Activated naive CD8-positive, alpha-beta T cell treated with anti-CD3 and anti-CD28 coated beads, Interleukin-2, amount 50 U/mL, for 24 hours (primary cell): ENCODE results near the gene ACVR1B.

Source experiments
- ATAC-seq: fragments of 150-1000 bp; cut with Tn5 transposase; one replicate; pipeline ENCODE4 v1.10.0; 2021
- DNase-seq: peaks from one replicate; pipeline ENCODE4 v3.0.0; 2021
- H3K27ac Mint-ChIP-seq: one replicate; pipeline ENCODE4 v1.8.0; 2021; ENCODE audit warnings: mild to moderate bottlenecking, mixed read lengths
- H3K27me3 Mint-ChIP-seq: one replicate; pipeline ENCODE4 v1.8.0; 2021; ENCODE audit warnings: mixed read lengths
- H3K36me3 Mint-ChIP-seq: one replicate; pipeline ENCODE4 v1.8.0; 2021; ENCODE audit warnings: low read depth, mixed read lengths
- H3K4me1 Mint-ChIP-seq: one replicate; pipeline ENCODE4 v1.8.0; 2021; ENCODE audit warnings: mixed read lengths
- H3K4me3 Mint-ChIP-seq: one replicate; pipeline ENCODE4 v1.8.0; 2021; ENCODE audit warnings: mild to moderate bottlenecking, moderate library complexity, mixed read lengths
- H3K9me3 Mint-ChIP-seq: one replicate; pipeline ENCODE4 v1.8.0; 2021; ENCODE audit warnings: mixed read lengths

ACVR1B gene

GRCh38 chr12:51951199-51951842 is at the start of gene ACVR1B:
Gene ACVR1B, plus strand, starts transcription at chr12:51951699. Its CDS starts 45 bp downstream, at chr12:51951744.
- peaks cover 42% of the 10 kb centered on the region for H3K4me1 Mint-ChIP-seq
- no peaks in the 10 kb centered on the region for H3K36me3 Mint-ChIP-seq
- ATAC-seq: peak; percentile 93
- DNase-seq: peak; percentile 87
- H3K27ac Mint-ChIP-seq: peak within 1 kb of the TSS; percentile 74
- H3K9me3 Mint-ChIP-seq: no peaks in the 10 kb centered on the region
- peaks cover 10% of the 10 kb centered on the region for H3K27me3 Mint-ChIP-seq
- peak within 1 kb of the TSS; percentile 85 for H3K4me3 Mint-ChIP-seq

- no peaks in the 10 kb centered on the region for H3K9me3 Mint-ChIP-seq
- DNase-seq (no peak), ATAC-seq (no peak)
- H3K4me1 Mint-ChIP-seq: peaks cover 1% of the 10 kb centered on the region
- peaks cover 4% of the 10 kb centered on the region for H3K27me3 Mint-ChIP-seq
- no peak overlapping the region for H3K4me3 Mint-ChIP-seq
- H3K27ac Mint-ChIP-seq: no peak overlapping the region
- H3K36me3 Mint-ChIP-seq: no peaks in the 10 kb centered on the region
These were observed 49.6 kb upstream of the ACVR1B start for GRCh38 chr12:51901881-51902280.

- H3K27me3 Mint-ChIP-seq: peaks cover 22% of the 10 kb centered on the region
- no peaks in the 10 kb centered on the region for H3K9me3 Mint-ChIP-seq
- H3K27ac Mint-ChIP-seq: no peak overlapping the region
- no peaks in the 10 kb centered on the region for H3K36me3 Mint-ChIP-seq
- peaks cover 1% of the 10 kb centered on the region for H3K4me1 Mint-ChIP-seq
- DNase-seq (no peak), ATAC-seq (no peak)
- no peak overlapping the region for H3K4me3 Mint-ChIP-seq
These were observed 46.5 kb upstream of the ACVR1B start for GRCh38 chr12:51904951-51905470.

- ATAC-seq (no peak), DNase-seq (no peak)
- H3K4me1 Mint-ChIP-seq: peaks cover 1% of the 10 kb centered on the region
- no peak overlapping the region for H3K27ac Mint-ChIP-seq
- no peaks in the 10 kb centered on the region for H3K9me3 Mint-ChIP-seq
- peaks cover 24% of the 10 kb centered on the region for H3K27me3 Mint-ChIP-seq
- H3K4me3 Mint-ChIP-seq: no peak overlapping the region
- no peaks in the 10 kb centered on the region for H3K36me3 Mint-ChIP-seq
These were observed 45.7 kb upstream of the ACVR1B start for GRCh38 chr12:51905471-51906429.

- Mint-ChIP-seq H3K4me3 (no peak overlapping the region), H3K9me3 (no peaks in the 10 kb centered on the region), H3K27me3 (peaks cover 27% of the 10 kb centered on the region), H3K4me1 (peaks cover 1% of the 10 kb centered on the region), H3K27ac (no peak overlapping the region), H3K36me3 (no peaks in the 10 kb centered on the region)
- ATAC-seq (no peak), DNase-seq (no peak)
These were observed 44.9 kb upstream of the ACVR1B start for GRCh38 chr12:51906430-51907082.

GRCh38 chr12:51907083-51907855 is 44.2 kb upstream of the ACVR1B start, which contains the start of gene ACVRL1:
Gene ACVRL1, plus strand, starts transcription at chr12:51907504. Its CDS starts 4,971 bp downstream, at chr12:51912475.
- Mint-ChIP-seq H3K27ac (no peak within 1 kb of the TSS), H3K4me3 (no peak within 1 kb of the TSS), H3K4me1 (peaks cover 1% of the 10 kb centered on the region), H3K27me3 (peaks cover 28% of the 10 kb centered on the region), H3K36me3 (no peaks in the 10 kb centered on the region), H3K9me3 (no peaks in the 10 kb centered on the region)
- ATAC-seq (no peak), DNase-seq (no peak)

GRCh38 chr12:51907856-51908425 is 43.6 kb upstream of the ACVR1B start:
- Mint-ChIP-seq H3K27me3 (peaks cover 28% of the 10 kb centered on the region), H3K9me3 (no peaks in the 10 kb centered on the region), H3K4me1 (peaks cover 1% of the 10 kb centered on the region), H3K27ac (no peak overlapping the region), H3K36me3 (no peaks in the 10 kb centered on the region), H3K4me3 (no peak overlapping the region)
- no peak for DNase-seq
- ATAC-seq: no peak

GRCh38 chr12:51908876-51909592 is 42.5 kb upstream of the ACVR1B start:
- ATAC-seq (no peak), DNase-seq (no peak)
- no peaks in the 10 kb centered on the region for H3K36me3 Mint-ChIP-seq
- no peak overlapping the region for H3K4me3 Mint-ChIP-seq
- peaks cover 28% of the 10 kb centered on the region for H3K27me3 Mint-ChIP-seq
- H3K4me1 Mint-ChIP-seq: no peaks in the 10 kb centered on the region
- no peak overlapping the region for H3K27ac Mint-ChIP-seq
- H3K9me3 Mint-ChIP-seq: no peaks in the 10 kb centered on the region

GRCh38 chr12:51910168-51910567 is 41.3 kb upstream of the ACVR1B start:
- no peaks in the 10 kb centered on the region for H3K9me3 Mint-ChIP-seq
- no peak overlapping the region for H3K27ac Mint-ChIP-seq
- peaks cover 28% of the 10 kb centered on the region for H3K27me3 Mint-ChIP-seq
- no peak for DNase-seq
- H3K4me3 Mint-ChIP-seq: no peak overlapping the region
- ATAC-seq: no peak
- no peaks in the 10 kb centered on the region for H3K36me3 Mint-ChIP-seq
- no peaks in the 10 kb centered on the region for H3K4me1 Mint-ChIP-seq

- ATAC-seq: no peak
- peaks cover 28% of the 10 kb centered on the region for H3K27me3 Mint-ChIP-seq
- H3K27ac Mint-ChIP-seq: no peak overlapping the region
These were observed 40.8 kb upstream of the ACVR1B start for GRCh38 chr12:51910691-51911090.

GRCh38 chr12:51911307-51911706 is 40.2 kb upstream of the ACVR1B start:
- DNase-seq (no peak), ATAC-seq (no peak)
- Mint-ChIP-seq H3K9me3 (no peaks in the 10 kb centered on the region), H3K27ac (no peak overlapping the region), H3K4me3 (no peak overlapping the region), H3K4me1 (no peaks in the 10 kb centered on the region), H3K36me3 (no peaks in the 10 kb centered on the region), H3K27me3 (peaks cover 24% of the 10 kb centered on the region)

More at GRCh38 chr12:51910691-51911090, 40.8 kb upstream of the ACVR1B start:
- DNase-seq: no peak
- no peaks in the 10 kb centered on the region for H3K4me1 Mint-ChIP-seq
- no peak overlapping the region for H3K4me3 Mint-ChIP-seq
- H3K9me3 Mint-ChIP-seq: no peaks in the 10 kb centered on the region
- no peaks in the 10 kb centered on the region for H3K36me3 Mint-ChIP-seq

GRCh38 chr12:51911788-51912711 is 39.4 kb upstream of the ACVR1B start:
- Mint-ChIP-seq H3K4me1 (no peaks in the 10 kb centered on the region), H3K27ac (no peak overlapping the region), H3K27me3 (peaks cover 24% of the 10 kb centered on the region), H3K4me3 (no peak overlapping the region), H3K9me3 (no peaks in the 10 kb centered on the region), H3K36me3 (no peaks in the 10 kb centered on the region)
- ATAC-seq: no peak
- DNase-seq: no peak
